GM18517 (cell line): ENCODE data around the gene NEIL3.

Experiments
- ATAC-seq: cut with Tn5 transposase; IDR thresholded peaks from one replicate; pipeline ENCODE4 v1.9.1; 2021; ENCODE audit warnings: mild to moderate bottlenecking, moderate library complexity; ENCODE audit not compliant: unreplicated experiment

Gene NEIL3, protein sequence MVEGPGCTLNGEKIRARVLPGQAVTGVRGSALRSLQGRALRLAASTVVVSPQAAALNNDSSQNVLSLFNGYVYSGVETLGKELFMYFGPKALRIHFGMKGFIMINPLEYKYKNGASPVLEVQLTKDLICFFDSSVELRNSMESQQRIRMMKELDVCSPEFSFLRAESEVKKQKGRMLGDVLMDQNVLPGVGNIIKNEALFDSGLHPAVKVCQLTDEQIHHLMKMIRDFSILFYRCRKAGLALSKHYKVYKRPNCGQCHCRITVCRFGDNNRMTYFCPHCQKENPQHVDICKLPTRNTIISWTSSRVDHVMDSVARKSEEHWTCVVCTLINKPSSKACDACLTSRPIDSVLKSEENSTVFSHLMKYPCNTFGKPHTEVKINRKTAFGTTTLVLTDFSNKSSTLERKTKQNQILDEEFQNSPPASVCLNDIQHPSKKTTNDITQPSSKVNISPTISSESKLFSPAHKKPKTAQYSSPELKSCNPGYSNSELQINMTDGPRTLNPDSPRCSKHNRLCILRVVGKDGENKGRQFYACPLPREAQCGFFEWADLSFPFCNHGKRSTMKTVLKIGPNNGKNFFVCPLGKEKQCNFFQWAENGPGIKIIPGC

DNA sequence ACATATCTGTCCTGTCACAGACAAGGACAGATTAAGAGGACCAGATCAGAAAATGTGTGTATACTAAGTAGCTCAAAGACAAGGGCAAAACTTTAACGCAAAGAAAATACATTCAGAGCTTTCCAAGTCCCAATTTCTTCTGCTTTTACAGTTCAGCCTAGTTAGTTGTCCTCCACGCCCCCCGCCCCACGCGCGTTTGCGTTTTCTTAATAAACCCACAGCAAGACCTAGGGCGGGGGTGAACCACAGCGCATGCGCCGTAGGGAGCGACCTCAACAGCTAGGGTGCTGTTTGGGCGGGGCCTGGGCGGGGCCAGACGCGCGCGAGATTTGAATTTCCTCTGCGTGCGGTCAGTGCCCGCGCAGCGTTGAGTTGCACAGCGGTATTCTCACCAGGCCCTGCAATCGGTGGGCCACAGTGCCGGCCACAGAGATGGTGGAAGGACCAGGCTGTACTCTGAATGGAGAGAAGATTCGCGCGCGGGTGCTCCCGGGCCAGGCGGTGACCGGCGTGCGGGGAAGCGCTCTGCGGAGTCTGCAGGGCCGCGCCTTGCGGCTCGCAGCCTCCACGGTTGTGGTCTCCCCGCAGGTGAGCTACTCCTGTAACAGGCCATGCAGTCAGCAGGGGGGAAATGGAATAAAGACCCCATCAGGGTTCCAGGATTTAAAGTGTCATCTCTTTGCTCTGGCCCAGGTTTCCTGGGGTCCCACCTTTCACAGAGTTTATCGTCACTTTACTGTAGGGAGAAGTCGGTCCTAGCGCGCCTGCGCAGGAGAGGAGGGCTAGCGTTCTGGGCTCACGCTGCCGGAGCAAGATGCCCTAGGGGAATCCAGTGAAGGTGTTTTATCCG, at the start of gene NEIL3:
Gene NEIL3 (plus strand): TSS at position 353 of the 850 bp plus-strand sequence. CDS start 80 bp downstream, at position 433.
- ATAC-seq = peak; percentile 89

- ATAC-seq = no peak
Observed at GRCh38 chr4:177263818-177264217, 45.9 kb upstream of the NEIL3 start.

GRCh38 chr4:177264788-177265422, 44.8 kb upstream of the NEIL3 start:
- no peak for ATAC-seq

DNA sequence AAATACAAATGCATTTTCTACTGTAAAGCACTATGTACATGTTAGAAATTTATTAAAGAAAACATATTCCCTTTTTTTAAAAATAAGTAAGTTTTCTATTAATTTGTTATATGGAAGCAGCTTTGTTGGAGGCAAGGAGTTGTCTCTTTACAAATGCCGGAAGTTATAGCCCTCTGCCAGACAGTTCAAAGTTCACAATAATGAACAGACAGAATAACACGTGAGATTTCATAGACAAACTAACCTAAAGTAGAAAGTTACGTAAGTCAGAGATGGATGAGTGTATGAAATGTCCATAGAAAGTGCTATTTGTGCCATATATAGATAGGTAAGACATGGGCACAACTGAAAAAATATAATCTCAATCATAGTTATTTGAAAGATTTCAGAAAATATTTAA, 43.9 kb upstream of the NEIL3 start:
- ATAC-seq = no peak

GRCh38 chr4:177266506-177266905, 43.2 kb upstream of the NEIL3 start:
- ATAC-seq = peak; percentile 98

GRCh38 chr4:177267911-177268310, 41.8 kb upstream of the NEIL3 start:
- no peak for ATAC-seq

GRCh38 chr4:177271091-177271490, 38.6 kb upstream of the NEIL3 start:
- no peak for ATAC-seq

- no peak for ATAC-seq
Observed at GRCh38 chr4:177271915-177272766, 37.5 kb upstream of the NEIL3 start.

GRCh38 chr4:177275999-177276398, 33.7 kb upstream of the NEIL3 start:
- no peak for ATAC-seq

- no peak for ATAC-seq
Observed at GRCh38 chr4:177281351-177281909, 28.2 kb upstream of the NEIL3 start.

DNA sequence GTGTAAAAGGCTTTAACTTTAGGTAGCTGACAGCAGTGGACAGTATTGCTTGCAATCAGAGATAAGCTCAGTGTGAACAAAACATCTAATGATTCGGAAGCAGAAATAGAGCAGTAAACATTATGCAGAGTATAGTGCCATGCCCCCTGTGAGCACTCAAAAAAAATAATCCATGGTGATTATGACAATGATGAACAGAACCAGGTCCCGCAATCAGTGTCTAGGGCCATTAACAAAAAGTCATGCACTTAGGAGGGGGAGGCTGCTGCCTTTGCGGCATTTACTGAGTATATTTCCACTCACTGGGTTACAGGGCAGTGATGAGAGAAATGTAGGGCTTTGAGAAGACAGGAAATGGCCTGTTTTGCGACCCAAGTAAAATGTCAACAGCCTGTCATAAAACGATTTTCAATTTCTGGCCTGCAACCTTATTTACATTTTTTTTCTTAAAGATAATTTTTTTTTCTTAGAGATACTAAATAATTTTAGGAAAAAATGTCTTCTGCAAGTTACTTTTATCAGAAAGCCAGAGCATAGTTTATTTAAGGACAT, 27.3 kb upstream of the NEIL3 start:
- ATAC-seq = no peak

- no peak for ATAC-seq
Observed at GRCh38 chr4:177283167-177283566, 26.5 kb upstream of the NEIL3 start.

- no peak for ATAC-seq
Observed at GRCh38 chr4:177285953-177286352, 23.7 kb upstream of the NEIL3 start.

- ATAC-seq = no peak
Observed at GRCh38 chr4:177287255-177287654, 22.4 kb upstream of the NEIL3 start.

GRCh38 chr4:177288335-177288734, 21.3 kb upstream of the NEIL3 start:
- ATAC-seq = no peak

DNA sequence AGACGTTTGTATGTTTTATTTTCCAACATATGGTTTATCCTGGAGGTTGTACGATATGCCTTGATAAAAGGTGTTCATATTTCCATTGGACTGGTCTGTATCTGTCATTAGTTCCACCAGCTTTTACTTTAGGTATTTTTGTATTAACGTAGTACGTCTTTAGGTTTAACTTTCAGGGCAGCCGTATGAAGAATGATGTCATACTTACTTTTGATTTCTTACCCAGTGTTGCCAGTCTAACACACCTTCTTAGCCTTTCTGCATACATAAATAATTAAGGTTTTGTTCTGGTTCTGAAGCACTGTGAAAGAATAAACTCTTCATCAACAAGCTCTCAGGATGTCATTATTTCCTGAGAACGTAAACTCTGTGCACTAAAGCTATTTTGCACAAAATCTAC, 18.9 kb upstream of the NEIL3 start:
- ATAC-seq = no peak

DNA sequence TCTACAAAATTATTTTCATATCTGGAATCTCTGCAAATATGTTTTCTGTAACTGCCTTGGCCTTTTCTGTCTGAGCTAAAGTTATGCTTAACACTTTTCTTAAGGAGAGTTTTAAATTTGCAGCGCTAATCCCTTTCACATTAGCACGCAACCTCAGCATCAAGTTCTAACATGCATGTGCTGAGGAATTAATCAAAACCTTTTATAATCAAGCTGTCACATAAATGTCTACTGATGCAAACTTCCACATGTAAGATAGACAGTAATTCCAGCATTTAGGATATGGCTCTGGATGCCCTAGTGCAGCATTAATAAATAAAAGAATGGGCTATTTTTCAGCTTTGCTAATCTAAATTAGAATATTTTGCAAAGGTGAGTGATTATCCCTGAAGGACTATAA, 17.5 kb upstream of the NEIL3 start:
- no peak for ATAC-seq

DNA sequence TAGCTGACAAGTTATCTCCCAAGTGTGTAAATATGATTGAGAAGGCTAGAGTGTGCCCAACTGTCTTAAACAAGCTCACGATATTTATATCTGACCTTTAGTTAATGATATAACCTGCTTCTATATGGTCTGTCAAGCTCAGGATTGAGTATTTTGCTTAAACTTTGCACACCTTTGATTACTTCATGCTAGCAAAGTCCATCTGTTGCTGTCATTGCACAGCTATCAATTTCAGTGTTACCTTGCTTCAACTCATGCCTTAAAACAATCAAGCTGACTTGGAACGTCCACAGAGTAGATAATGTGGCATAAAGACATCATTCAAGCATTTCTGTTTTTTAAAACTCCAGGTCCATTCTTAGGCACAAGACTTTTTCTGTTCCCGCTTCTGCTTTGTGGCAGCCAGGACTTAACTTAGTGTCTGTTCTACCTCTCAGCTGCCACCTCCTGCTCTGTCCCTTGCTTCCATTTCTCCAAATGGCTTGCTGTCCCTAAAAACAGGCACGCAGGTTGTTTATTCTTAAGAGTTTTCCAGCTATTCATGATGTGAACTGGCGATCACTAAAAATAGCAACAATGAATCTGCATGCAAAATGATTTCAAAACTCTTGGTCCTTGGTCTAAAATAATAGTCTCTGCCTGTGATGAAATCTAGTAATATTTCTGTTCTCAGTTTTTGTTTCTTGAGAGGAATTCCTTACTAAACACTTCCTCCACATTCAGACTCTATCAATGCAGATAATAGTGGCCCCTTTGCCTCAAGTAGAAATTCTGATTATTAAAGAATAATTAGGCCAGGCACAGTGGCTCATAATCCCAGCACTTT, 16.3 kb upstream of the NEIL3 start:
- no peak for ATAC-seq
